ENCODE results near the gene TRIM25.

The TRIM25 gene

DNA sequence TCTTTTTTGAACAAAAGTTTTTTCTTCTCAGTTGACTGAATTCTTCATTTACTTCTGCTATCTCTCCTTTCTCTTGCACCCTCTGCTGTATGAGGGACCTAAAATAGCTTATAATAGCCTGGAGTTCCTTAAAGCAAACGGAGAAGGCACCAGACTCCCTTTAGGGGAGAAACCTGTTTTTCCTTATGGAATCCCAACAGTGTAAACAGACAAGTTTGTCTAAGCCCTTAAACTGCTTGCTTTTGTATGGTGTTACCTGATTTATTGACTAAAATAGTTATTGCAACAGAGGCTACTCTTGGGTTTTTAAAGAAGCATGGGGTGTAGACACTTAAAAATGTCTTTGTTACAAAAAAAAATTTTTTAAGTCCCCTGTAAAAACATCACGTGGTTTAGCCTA, 12.9 kb upstream of the TRIM25 start:
- no peak for DNase-seq (ENCODE audit: low spot score)

- no peak for DNase-seq (ENCODE audit: low spot score)
These were observed 12.4 kb upstream of the TRIM25 start for GRCh38 chr17:56926270-56926669.

- no peak for DNase-seq (ENCODE audit: low spot score)
These were observed 11.2 kb upstream of the TRIM25 start for GRCh38 chr17:56925088-56925487.

DNA sequence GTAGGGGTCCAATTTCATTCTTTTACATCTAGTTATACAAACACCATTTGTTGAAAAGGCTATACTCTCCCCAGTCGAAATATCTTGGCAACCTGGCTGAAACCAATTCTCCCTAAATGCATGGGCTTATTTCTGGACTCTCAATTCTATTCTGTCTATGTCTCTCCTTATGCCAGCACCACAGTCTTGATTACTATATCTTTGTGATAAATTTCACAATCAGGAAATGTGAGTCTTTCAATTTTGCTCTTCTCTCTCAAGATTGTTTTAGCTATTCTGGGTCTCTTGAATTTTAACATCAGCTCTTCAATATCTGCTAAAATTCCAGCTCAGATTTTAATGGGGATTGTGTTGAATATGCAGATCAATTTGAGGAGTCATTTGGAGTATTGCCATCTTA, 5.9 kb upstream of the TRIM25 start:
- DNase-seq (ENCODE audit: low spot score): no peak

DNA sequence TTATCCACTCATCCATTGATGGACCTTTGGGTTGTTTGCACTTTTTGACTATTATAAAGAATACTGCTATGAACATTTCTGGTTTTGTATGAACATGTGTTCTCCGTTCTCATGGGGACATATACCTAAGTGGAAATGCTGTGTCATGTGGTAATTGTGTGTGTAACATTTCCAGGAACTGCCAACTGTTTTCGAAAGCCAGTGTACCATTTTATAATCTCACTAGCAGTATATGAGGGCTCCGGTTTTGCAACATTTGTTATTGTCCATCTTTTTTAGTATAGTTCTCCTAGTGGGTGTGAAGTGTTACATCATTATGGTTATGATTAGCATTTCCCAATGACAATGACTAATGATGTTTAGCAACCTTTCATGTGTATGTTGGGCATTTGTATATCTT, 5.1 kb upstream of the TRIM25 start:
- no peak for DNase-seq (ENCODE audit: low spot score)

GRCh38 chr17:56917559-56918296, 3.9 kb upstream of the TRIM25 start:
- no peak for DNase-seq (ENCODE audit: low spot score)

GRCh38 chr17:56914581-56915273, 878 bp upstream of the TRIM25 start:
- no peak for DNase-seq (ENCODE audit: low spot score)

- DNase-seq (ENCODE audit: low spot score): no peak
These were observed 439 bp downstream of the TRIM25 start for GRCh38 chr17:56913353-56913866.

GRCh38 chr17:56913000-56913311, 893 bp downstream of the TRIM25 start:
- DNase-seq (ENCODE audit: low spot score): no peak

DNA sequence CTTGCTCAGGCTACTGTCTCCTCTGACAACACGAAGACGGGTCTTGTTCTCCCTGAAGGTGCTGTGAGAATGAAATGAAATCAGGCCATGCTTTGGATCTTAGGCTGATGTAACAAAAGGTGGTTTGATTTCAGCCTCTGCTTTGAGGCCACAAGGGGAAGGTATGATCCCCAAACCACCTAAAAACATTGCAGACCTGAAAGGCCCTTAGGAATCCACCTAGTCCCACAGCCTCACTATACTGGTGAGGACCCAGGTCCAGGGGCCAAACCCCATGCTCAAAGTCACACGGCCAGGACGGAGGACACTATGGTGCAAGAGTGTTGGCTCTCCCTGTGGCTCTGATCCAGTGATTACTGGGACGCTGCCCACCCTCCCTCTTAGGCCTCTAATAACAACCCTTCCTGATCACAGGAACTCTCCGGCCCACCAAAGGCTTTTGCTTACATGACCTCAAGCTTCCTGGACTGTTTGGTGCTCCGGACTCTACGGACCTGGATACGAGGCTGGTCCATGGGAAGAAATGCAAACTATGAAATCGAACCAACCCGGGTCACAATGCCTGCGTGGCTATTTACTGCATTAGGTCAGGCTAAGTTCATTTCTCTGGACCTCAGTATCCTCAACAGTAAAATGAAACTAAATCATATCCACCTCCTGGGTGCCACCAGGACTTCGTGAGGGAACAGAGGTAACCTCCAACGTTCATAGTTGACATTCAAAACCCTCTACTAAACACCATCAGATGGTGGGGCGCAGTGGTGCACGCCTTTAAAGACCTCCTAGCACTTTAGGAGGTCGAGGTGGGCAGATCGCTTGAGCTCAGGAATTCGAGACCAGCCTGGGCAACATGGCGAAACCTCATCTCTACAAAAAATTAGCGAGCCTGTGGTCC, 1.5 kb downstream of the TRIM25 start:
- no peak for DNase-seq (ENCODE audit: low spot score)

GRCh38 chr17:56910509-56911235, 3.2 kb downstream of the TRIM25 start:
- no peak for DNase-seq (ENCODE audit: low spot score)

DNA sequence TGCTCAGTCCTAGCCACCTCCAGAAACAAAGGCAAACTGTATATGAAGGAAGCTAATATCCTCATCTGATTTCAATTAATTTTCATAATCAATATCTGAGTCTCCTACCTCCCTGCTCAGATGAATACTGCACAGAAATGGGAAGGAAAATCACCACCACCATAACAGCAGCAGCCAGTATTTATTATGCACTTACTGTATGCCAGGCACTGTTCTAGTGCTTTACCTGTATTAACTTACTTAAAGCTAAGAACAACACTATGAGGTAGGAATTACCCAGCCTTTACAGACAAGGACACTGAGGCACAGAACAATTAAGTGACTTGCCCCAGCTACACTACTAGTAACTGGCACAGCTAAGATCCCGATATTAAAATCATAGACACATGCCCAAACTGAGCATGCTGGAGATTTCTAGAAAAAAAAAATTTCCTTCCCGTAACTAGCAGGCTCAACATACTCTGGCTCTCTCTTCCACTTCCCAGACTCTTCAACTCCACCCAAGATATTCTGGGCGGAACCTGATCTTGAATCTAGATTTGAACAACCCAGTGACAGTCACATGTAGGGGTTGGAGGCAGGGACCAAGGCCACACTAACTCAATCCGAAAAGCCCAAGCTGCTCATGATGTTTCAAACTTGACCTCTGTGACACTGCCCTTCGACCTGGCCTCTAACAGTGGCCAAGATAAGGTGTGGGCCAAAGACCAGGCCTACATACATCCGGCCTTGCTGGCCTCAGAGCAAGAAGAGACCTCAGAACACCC, 3.9 kb downstream of the TRIM25 start:
- no peak for DNase-seq (ENCODE audit: low spot score)

GRCh38 chr17:56908001-56908542, 5.8 kb downstream of the TRIM25 start:
- DNase-seq (ENCODE audit: low spot score): no peak

- DNase-seq (ENCODE audit: low spot score): no peak
These were observed 10.3 kb downstream of the TRIM25 start for GRCh38 chr17:56903560-56903959.

- no peak for DNase-seq (ENCODE audit: low spot score)
These were observed 11.5 kb downstream of the TRIM25 start for GRCh38 chr17:56902348-56902747.

GRCh38 chr17:56899403-56899802, 14.4 kb downstream of the TRIM25 start:
- DNase-seq (ENCODE audit: low spot score): no peak

DNA sequence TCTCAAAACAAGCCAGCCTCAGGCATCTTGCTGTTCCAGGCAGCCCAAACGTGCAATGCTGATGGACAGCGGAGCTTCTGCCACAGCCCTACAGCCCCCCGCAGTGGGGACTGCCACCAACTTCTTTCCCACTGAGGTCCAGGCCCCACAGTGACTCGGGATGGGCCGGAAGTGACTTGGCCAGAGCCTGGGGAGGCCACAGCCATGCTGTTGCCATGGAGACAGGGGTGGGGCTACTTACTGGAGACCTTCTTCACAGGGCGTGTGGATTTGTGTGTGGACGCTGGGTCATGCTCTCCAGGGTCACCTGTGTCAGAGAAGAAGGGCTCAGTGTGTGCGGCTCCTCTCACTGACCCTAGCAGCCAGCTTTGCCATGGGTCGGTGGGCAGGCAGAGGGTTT, 15.0 kb downstream of the TRIM25 start:
- no peak for DNase-seq (ENCODE audit: low spot score)

GRCh38 chr17:56897646-56898424, 16.0 kb downstream of the TRIM25 start:
- no peak for DNase-seq (ENCODE audit: low spot score)

- no peak for DNase-seq (ENCODE audit: low spot score)
These were observed 16.9 kb downstream of the TRIM25 start for GRCh38 chr17:56896968-56897359.

Data from left forelimb (tissue), 1 donor.